GM12878 (cell line): ENCODE data around the gene FBXW7. TPM values are rescaled to one million over a fixed set of nuclear protein-coding genes. Genes with fewer than 3 reads are reported as not detected.

Source experiments
- ATAC-seq: fragments of 200-7000 bp; cut with Tn5 transposase; 3 replicates; pipeline ENCODE4 v1.9.1; 2020; ENCODE audit warnings: mild to moderate bottlenecking, moderate library complexity
- BruUV-seq: library from RNA; stranded (reverse); fragments of 400-500 nt; replicated peaks from 2 replicates; lab custom pipeline; 2021; lab: Mats Ljungman, UMichigan
- CTCF ChIA-PET: fragments of 300-600 bp; sonication (Branson Sonifier 250); formaldehyde crosslinking; extraction: SDS; loops from one replicate; lab custom pipeline; 2021; ENCODE audit warnings: inconsistent platforms; lab: Yijun Ruan, JAX
- POLR2A ChIA-PET: fragments of 350-600 bp; formaldehyde crosslinking; extraction: SDS; loops from one replicate; lab custom pipeline; 2021; ENCODE audit warnings: inconsistent platforms; lab: Charles Lee
- RAD21 ChIA-PET: fragments of 300-600 bp; sonication (Branson Sonifier 250); formaldehyde crosslinking; loops from one replicate; lab custom pipeline; 2023; ENCODE audit warnings: antibody characterized with exemption; ENCODE audit not compliant: unreplicated experiment; lab: Charles Lee
- SMC1A ChIA-PET: fragments of 300-600 bp; sonication (Branson Sonifier 250); formaldehyde crosslinking; loops from one replicate; lab custom pipeline; 2023; ENCODE audit not compliant: unreplicated experiment, uncharacterized antibody; lab: Charles Lee
- DNase-seq: peaks from one replicate; pipeline ENCODE4 v3.0.0-alpha.2; 2011; ENCODE audit warnings: low read depth, low spot score
- FAIRE-seq: peaks from 3 replicates; lab custom pipeline; 2011; peaks lifted over from hg19 to GRCh38; lab: Jason Lieb, UNC
- H2AFZ ChIP-seq: 2 replicates; pipeline ENCODE4 v1.6.0; 2011; ENCODE audit warnings: low read depth, low read length, control low read depth; ENCODE audit not compliant: control insufficient read depth
- H3K27ac ChIP-seq: 2 replicates; pipeline ENCODE4 v1.5.1; 2011; ENCODE audit warnings: control low read depth; ENCODE audit not compliant: control insufficient read depth, insufficient read depth
- H3K27me3 ChIP-seq, 2 experiments: replicated peaks in 1 of 2; 2 replicates each; pipeline versions ENCODE4 v1.6.0 to v1.6.1; 2011; ENCODE audit warnings: low read length in 1 of 2; ENCODE audit not compliant: control insufficient read depth in 2 of 2, insufficient read depth in 2 of 2
- H3K36me3 ChIP-seq, 2 experiments: 2 replicates each; pipeline ENCODE4 v1.5.1; 2011; ENCODE audit warnings: low read length in 1 of 2; ENCODE audit not compliant: control insufficient read depth in 2 of 2, insufficient read depth in 2 of 2
- H3K4me1 ChIP-seq: 2 replicates; pipeline ENCODE4 v1.6.1; 2011; ENCODE audit warnings: mild to moderate bottlenecking, low read length, moderate library complexity, mixed read lengths; ENCODE audit not compliant: control insufficient read depth, insufficient read depth
- H3K4me2 ChIP-seq: 2 replicates; pipeline ENCODE4 v1.6.0; 2011; ENCODE audit warnings: control low read depth; ENCODE audit not compliant: control insufficient read depth, insufficient read depth
- H3K4me3 ChIP-seq: fragments of 200-600 bp; sonication (generic); 2 replicates; pipeline ENCODE4 v1.5.1; 2016
- H3K79me2 ChIP-seq: 2 replicates; pipeline ENCODE4 v1.6.0; 2011; ENCODE audit warnings: low read length; ENCODE audit not compliant: control insufficient read depth, insufficient read depth
- H3K9ac ChIP-seq: 2 replicates; pipeline ENCODE4 v1.8.0; 2011; ENCODE audit warnings: low read length, control low read depth, mixed read lengths; ENCODE audit not compliant: control insufficient read depth, insufficient read depth
- H3K9me3 ChIP-seq: replicated peaks from 3 replicates; pipeline ENCODE4 v1.5.1; 2011; ENCODE audit warnings: mild to moderate bottlenecking, low read length; ENCODE audit not compliant: control insufficient read depth, insufficient read depth
- H4K20me1 ChIP-seq: 2 replicates; pipeline ENCODE4 v1.6.0; 2011; ENCODE audit not compliant: control insufficient read depth, insufficient read depth
- CBX5 ChIP-seq: sonication (generic); IDR thresholded peaks from 2 replicates; pipeline ENCODE4 v1.6.1; 2016; ENCODE audit warnings: low read depth, moderate library complexity, mild to moderate bottlenecking, inconsistent platforms
- CHD1 ChIP-seq: IDR thresholded peaks from 2 replicates; pipeline ENCODE4 v1.6.1; 2012; ENCODE audit warnings: low read depth, low read length, improper control_type of control experiment
- CHD4 ChIP-seq: fragments of 200-600 bp; sonication (generic); IDR thresholded peaks from 2 replicates; pipeline ENCODE4 v1.6.1; 2016; ENCODE audit warnings: mild to moderate bottlenecking
- DPF2 ChIP-seq: fragments of 450-650 bp; IDR thresholded peaks from 2 replicates; pipeline ENCODE4 v1.6.1; 2017; ENCODE audit warnings: mild to moderate bottlenecking
- EGR1 ChIP-seq, 2 experiments: IDR thresholded peaks; 1 replicate in 1 of 2; 2 replicates in 1 of 2; pipeline ENCODE4 v1.6.1; 2011 to 2012; ENCODE audit warnings: low read depth in 2 of 2, low read length in 2 of 2, borderline replicate concordance in 1 of 2, mild to moderate bottlenecking in 1 of 2, moderate library complexity in 1 of 2
- HDGF ChIP-seq: fragments of 450-650 bp; IDR thresholded peaks from 2 replicates; pipeline ENCODE4 v1.6.1; 2016; ENCODE audit warnings: antibody characterized with exemption
- KDM1A ChIP-seq: fragments of 200-600 bp; sonication (generic); IDR thresholded peaks from 2 replicates; pipeline ENCODE4 v1.6.1; 2016; ENCODE audit warnings: borderline replicate concordance
- KLF5 ChIP-seq: fragments of 450-650 bp; IDR thresholded peaks from 2 replicates; pipeline ENCODE4 v1.6.1; 2014; ENCODE audit warnings: mild to moderate bottlenecking; ENCODE audit not compliant: partially characterized antibody
- MXI1 ChIP-seq: fragments of 150-350 bp; IDR thresholded peaks from 2 replicates; pipeline ENCODE4 v1.6.1; 2011; ENCODE audit warnings: low read depth, mild to moderate bottlenecking, inconsistent platforms, low read length, improper control_type of control experiment
- POLR2AphosphoS5 ChIP-seq: IDR thresholded peaks from 2 replicates; pipeline ENCODE4 v1.6.1; 2011; ENCODE audit warnings: mild to moderate bottlenecking, low read length, inconsistent platforms
- SMAD1 ChIP-seq: fragments of 450-650 bp; IDR thresholded peaks from 2 replicates; pipeline ENCODE4 v1.6.1; 2018; ENCODE audit warnings: mild to moderate bottlenecking, low read depth; ENCODE audit not compliant: partially characterized antibody
- SPI1 ChIP-seq: IDR thresholded peaks from 2 replicates; pipeline ENCODE4 v1.6.1; 2011; ENCODE audit warnings: low read depth, mild to moderate bottlenecking, low read length, moderate library complexity, borderline replicate concordance; ENCODE audit not compliant: insufficient read depth
- ZBTB4 ChIP-seq: fragments of 450-650 bp; formaldehyde crosslinking; IDR thresholded peaks from 2 replicates; pipeline ENCODE4 v1.4.0; 2022; ENCODE audit warnings: mild to moderate bottlenecking, moderate library complexity
- WGBS: methylation state at CpG from one replicate; pipeline ENCODE4 v1.1.6; 2016; ENCODE audit warnings: low lambda C conversion rate; ENCODE audit not compliant: insufficient replicate concordance, insufficient coverage; ENCODE audit errors: missing lambda C conversion rate; 5-methylcytosine and 5-hydroxymethylcytosine counted together
- in situ Hi-C: fragments of 300-500 bp; cut with MboI; formaldehyde crosslinking; loops from 9 replicates; pipeline ENCODE4 v1.14.3; 2018; ENCODE audit warnings: mixed read lengths
- intact Hi-C: fragments of 100-400 bp; cut with micrococcal nuclease; formaldehyde crosslinking; loops from one replicate; pipeline ENCODE4 v1.14.2; 2022; ENCODE audit not compliant: unreplicated experiment
- polyA plus RNA-seq, 11 experiments: library from polyadenylated mRNA; depleted of rRNA in 4 of 11; unstranded in 6 of 11; stranded (reverse) in 5 of 11; fragments of >200 nt; fragmentation: Nextera tagmentation in 4 of 11; fragmentation: Illumina TruSeq in 1 of 11; extraction: Ambion mirVana in 4 of 11; extraction: Trizol in 1 of 11; gene quantifications; 1 replicate in 1 of 11; 2 replicates in 10 of 11; pipeline versions ENCODE4 v1.2.1 to v1.2.3, GENCODE V29; 2011 to 2016; ENCODE audit warnings: inconsistent platforms in 2 of 11, missing spikeins in 2 of 11, low read depth in 1 of 11
- total RNA-seq, 4 experiments: library from RNA; depleted of rRNA in 3 of 4; stranded (reverse); fragments of >200 nt in 3 of 4; fragmentation: Illumina TruSeq in 1 of 4; extraction: Trizol in 1 of 4; gene quantifications; 2 replicates each; pipeline versions ENCODE4 v1.2.1 to v1.2.3, GENCODE V29; 2013 to 2021
- TF ChIP-seq, protein P1 (sequence below): fragments of 450-650 bp; IDR thresholded peaks from 2 replicates; pipeline ENCODE4 v1.6.1; 2017; ENCODE audit warnings: low read depth, mild to moderate bottlenecking, moderate library complexity
- TF ChIP-seq, protein P2 (sequence below): IDR thresholded peaks from 2 replicates; pipeline ENCODE4 v1.6.1; 2011; ENCODE audit warnings: low read depth, low read length, improper control_type of control experiment, borderline replicate concordance

FBXW7 gene
- total and polyA plus RNA-seq, 10 of the 15 experiments (the other 5 are each of a cell fraction or from before 2014, with no cell fraction given): 35.8 to 118 (median 47.2) TPM

GRCh38 chr4:152488246-152488645, 47.6 kb downstream of the FBXW7 start:
- Histone ChIP-seq H3K4me3 (no peak overlapping the region), H3K27me3 (no peaks in the 10 kb centered on the region), H3K27ac (no peak overlapping the region), H2AFZ (no peak overlapping the region), H4K20me1 (no peaks in the 10 kb centered on the region), H3K4me1 (peaks cover 7% of the 10 kb centered on the region), H3K36me3 (peaks cover 0 to under 1% of the 10 kb centered on the region in 2 experiments; a peak in 1 of 4 replicates), H3K9ac (no peak overlapping the region), H3K79me2 (peaks cover 79% of the 10 kb centered on the region), H3K9me3 (no peaks in the 10 kb centered on the region; the same call in 2 of the 3 replicates), H3K4me2 (no peak overlapping the region)
- RAD21 ChIA-PET: interaction anchor here (3.9 to 4.0 kb wide), 2 partner anchors 15 to 151 kb away, joined by 27 to 39 read pairs; no protein-coding TSS in a partner anchor
- in situ Hi-C loops (no loop called here), intact Hi-C loops (no loop called here)
- no TSS peak for BruUV-seq
- SMC1A ChIA-PET: interaction anchor here (0.7 to 3.8 kb wide), 5 partner anchors 9 to 29 kb away, joined by 3 to 31 read pairs (median 4); no protein-coding TSS in a partner anchor
- POLR2A ChIA-PET: no interaction called here
- WGBS: 97% methylated on average over 4 of the region's 4 CpGs
- CTCF ChIA-PET: interaction anchor here (0.6 to 1.4 kb wide), 2 partner anchors 10 to 154 kb away, joined by 3 to 4 read pairs; no protein-coding TSS in a partner anchor
- FAIRE-seq (no peak), ATAC-seq (no peak), DNase-seq (no peak)
- TF ChIP-seq SPI1: no peak
- TF ChIP-seq CBX5: no peak
- no peak for TF ChIP-seq DPF2
- TF ChIP-seq, protein P1, sequence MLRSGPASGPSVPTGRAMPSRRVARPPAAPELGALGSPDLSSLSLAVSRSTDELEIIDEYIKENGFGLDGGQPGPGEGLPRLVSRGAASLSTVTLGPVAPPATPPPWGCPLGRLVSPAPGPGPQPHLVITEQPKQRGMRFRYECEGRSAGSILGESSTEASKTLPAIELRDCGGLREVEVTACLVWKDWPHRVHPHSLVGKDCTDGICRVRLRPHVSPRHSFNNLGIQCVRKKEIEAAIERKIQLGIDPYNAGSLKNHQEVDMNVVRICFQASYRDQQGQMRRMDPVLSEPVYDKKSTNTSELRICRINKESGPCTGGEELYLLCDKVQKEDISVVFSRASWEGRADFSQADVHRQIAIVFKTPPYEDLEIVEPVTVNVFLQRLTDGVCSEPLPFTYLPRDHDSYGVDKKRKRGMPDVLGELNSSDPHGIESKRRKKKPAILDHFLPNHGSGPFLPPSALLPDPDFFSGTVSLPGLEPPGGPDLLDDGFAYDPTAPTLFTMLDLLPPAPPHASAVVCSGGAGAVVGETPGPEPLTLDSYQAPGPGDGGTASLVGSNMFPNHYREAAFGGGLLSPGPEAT: no peak
- TF ChIP-seq CHD1: no peak
- no peak for TF ChIP-seq EGR1 (IDR thresholded peaks at IDR 0.05; ENCODE audit: borderline replicate concordance in 1 of 2, low read depth in 2 of 2, low read length in 2 of 2)
- no peak for TF ChIP-seq CHD4
- TF ChIP-seq, protein P2, sequence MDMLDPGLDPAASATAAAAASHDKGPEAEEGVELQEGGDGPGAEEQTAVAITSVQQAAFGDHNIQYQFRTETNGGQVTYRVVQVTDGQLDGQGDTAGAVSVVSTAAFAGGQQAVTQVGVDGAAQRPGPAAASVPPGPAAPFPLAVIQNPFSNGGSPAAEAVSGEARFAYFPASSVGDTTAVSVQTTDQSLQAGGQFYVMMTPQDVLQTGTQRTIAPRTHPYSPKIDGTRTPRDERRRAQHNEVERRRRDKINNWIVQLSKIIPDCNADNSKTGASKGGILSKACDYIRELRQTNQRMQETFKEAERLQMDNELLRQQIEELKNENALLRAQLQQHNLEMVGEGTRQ: no peak
- no peak for TF ChIP-seq POLR2AphosphoS5
- TF ChIP-seq SMAD1: no peak
- no peak for TF ChIP-seq KLF5
- TF ChIP-seq KDM1A: no peak
- no peak for TF ChIP-seq MXI1
- TF ChIP-seq ZBTB4 (CRISPR knock-in tag): no peak
- no peak for TF ChIP-seq HDGF
